ENCODE data around the gene PGAM5. TPM values are rescaled to one million over a fixed set of nuclear protein-coding genes. Genes with fewer than 3 reads are reported as not detected.

The PGAM5 gene
- polyA plus RNA-seq (2011; rRNA removed) (29.3 and 36.7 TPM in 2 replicates), polyA plus RNA-seq (2017; fragmentation: RNase III; extraction: RNeasy Plus Mini Kit Qiagen cat#74134 plus additional on column Dnase treatment) (49.5 to 53.4 TPM (median 51.3 TPM) in 3 replicates), polyA minus RNA-seq (2011; rRNA and poly(A)+ RNA removed) (97.5 and 139 TPM in 2 replicates)
- polyA plus RNA-seq (2012; cell fraction: cytosol; rRNA removed), result 62.8 and 89.2 TPM in 2 replicates
- polyA plus RNA-seq (2012; cell fraction: nucleus; rRNA removed), result 57.4 and 65.8 TPM in 2 replicates

DNA sequence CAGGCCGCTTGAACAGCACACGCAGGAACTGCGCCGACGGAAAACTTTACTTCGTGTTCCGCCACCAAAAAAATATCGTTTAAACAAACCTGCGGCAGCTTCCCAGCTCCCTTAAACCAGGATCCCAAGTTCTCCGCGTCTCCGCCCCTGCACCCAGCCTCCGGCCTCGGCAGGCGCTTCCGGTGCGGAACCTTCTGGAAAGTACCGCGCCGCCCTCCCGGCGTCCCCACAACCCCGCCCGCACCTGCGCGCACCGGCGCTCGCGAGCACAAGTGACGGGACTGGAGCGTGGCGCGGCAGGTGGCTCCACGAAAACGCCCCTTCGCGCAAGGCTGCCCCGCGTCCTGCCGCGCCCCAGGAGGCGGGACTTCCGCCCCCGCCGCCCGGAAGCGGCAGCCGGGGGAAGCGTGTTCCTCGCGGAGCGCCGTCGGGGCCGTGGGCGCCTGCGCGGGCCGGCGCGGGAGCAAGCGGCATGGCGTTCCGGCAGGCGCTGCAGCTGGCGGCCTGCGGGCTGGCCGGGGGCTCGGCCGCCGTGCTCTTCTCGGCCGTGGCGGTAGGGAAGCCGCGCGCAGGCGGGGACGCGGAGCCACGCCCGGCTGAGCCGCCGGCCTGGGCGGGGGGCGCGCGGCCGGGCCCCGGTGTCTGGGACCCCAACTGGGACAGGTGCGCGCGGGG, at the start of gene PGAM5:
Gene PGAM5 (plus strand): TSS at position 438 of the 675 bp plus-strand sequence. CDS start 35 bp downstream, at position 473.
- H3K4me2 ChIP-seq, result peak within 1 kb of the TSS; percentile 82
- H3K9me3 ChIP-seq, result peaks cover 9% of the 10 kb centered on the region; the same call in 2 of the 3 replicates
- ChIA-PET CTCF (interaction anchor here (0.7 to 1.5 kb wide), 2 partner anchors 9 to 78 kb away, joined by 3 read pairs; no protein-coding TSS in a partner anchor), POLR2A (interaction anchor here (1.1 kb wide), 1 partner anchor 9 kb away, joined by 3 read pairs; no protein-coding TSS in a partner anchor)
- ATAC-seq (peak; percentile 91 to 96), FAIRE-seq (no peak), DNase-seq (ENCODE audit: low read depth in 1 of 2, low spot score in 1 of 2) (peak; percentile 79 to 90)
- H3K4me1 ChIP-seq, result no peaks in the 10 kb centered on the region
- WGBS (ENCODE audit: missing lambda C conversion rate), result 1% methylated on average over 42 of the region's 94 CpGs
- peak within 1 kb of the TSS; percentile 93 for H3K4me3 ChIP-seq
- peak within 1 kb of the TSS; percentile 92 to 95 for H3K27ac ChIP-seq
- TF ChIP-seq HEYL (CRISPR knock-in tag; IDR thresholded peaks at IDR 0.05) (no peak), PHF8 (IDR thresholded peaks at IDR 0.05; ENCODE audit: borderline replicate concordance, low read depth) (peak; percentile 52; the same call in 1 of the 2 replicates), RCOR1 (IDR thresholded peaks at IDR 0.05; ENCODE audit: low read depth, low read length) (no peak), RARB (CRISPR knock-in tag; IDR thresholded peaks at IDR 0.05) (no peak), MAZ (IDR thresholded peaks at IDR 0.05; ENCODE audit: borderline replicate concordance, low read depth, low read length) (no peak), ZC3H11A (IDR thresholded peaks at IDR 0.05) (no peak), POLR2A (IDR thresholded peaks at IDR 0.05; ENCODE audit: low read length) (peak; percentile 96), HOXA7 (CRISPR knock-in tag; IDR thresholded peaks at IDR 0.05) (no peak), ZFP36 (IDR thresholded peaks at IDR 0.05; ENCODE audit: borderline replicate concordance, partially characterized antibody) (no peak), EP300 (IDR thresholded peaks at IDR 0.05) (no peak), SREBF2 (IDR thresholded peaks at IDR 0.05) (no peak), RFX5 (IDR thresholded peaks at IDR 0.05) (peak; percentile 49; the same call in 1 of the 2 replicates), GATA3 (IDR thresholded peaks at IDR 0.05; ENCODE audit: borderline replicate concordance) (peak; percentile 61; the same call in 1 of the 2 replicates), ZSCAN20 (CRISPR knock-in tag; IDR thresholded peaks at IDR 0.05) (no peak), KDM1A (IDR thresholded peaks at IDR 0.05; ENCODE audit: low read depth) (no peak), SMC3 (IDR thresholded peaks at IDR 0.05) (no peak), CHD2 (IDR thresholded peaks at IDR 0.05; ENCODE audit: low read length, partially characterized antibody) (peak; percentile 69), RAD21 (conservative IDR thresholded peaks at IDR 0.05 in 1 of 2, IDR thresholded peaks at IDR 0.05 in 1 of 2) (no peak), EHMT2 (IDR thresholded peaks at IDR 0.05; ENCODE audit: low read depth) (no peak), BHLHE40 (IDR thresholded peaks at IDR 0.05; ENCODE audit: low read depth, low read length) (no peak), CEBPB (IDR thresholded peaks at IDR 0.05) (no peak), HDAC2 (IDR thresholded peaks at IDR 0.05) (no peak), ESRRA (IDR thresholded peaks at IDR 0.05; ENCODE audit: borderline replicate concordance, low read length) (no peak), CHD4 (IDR thresholded peaks at IDR 0.05; ENCODE audit: borderline replicate concordance) (no peak), HOXB5 (CRISPR knock-in tag; IDR thresholded peaks at IDR 0.05) (no peak), TP53 (CRISPR knock-in tag; IDR thresholded peaks at IDR 0.05) (no peak), HOXB13 (CRISPR knock-in tag; IDR thresholded peaks at IDR 0.05; ENCODE audit: low read depth) (peak; percentile 28; the same call in 1 of the 2 replicates), JUNB (IDR thresholded peaks at IDR 0.05) (no peak), MAFK (IDR thresholded peaks at IDR 0.05; ENCODE audit: partially characterized antibody) (no peak), NR3C1 (IDR thresholded peaks at IDR 0.05) (no peak), JUN (IDR thresholded peaks at IDR 0.05) (peak; percentile 77 to 91)
- TF ChIP-seq, protein P1, sequence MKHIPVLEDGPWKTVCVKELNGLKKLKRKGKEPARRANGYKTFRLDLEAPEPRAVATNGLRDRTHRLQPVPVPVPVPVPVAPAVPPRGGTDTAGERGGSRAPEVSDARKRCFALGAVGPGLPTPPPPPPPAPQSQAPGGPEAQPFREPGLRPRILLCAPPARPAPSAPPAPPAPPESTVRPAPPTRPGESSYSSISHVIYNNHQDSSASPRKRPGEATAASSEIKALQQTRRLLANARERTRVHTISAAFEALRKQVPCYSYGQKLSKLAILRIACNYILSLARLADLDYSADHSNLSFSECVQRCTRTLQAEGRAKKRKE (CRISPR knock-in tag; IDR thresholded peaks at IDR 0.05; ENCODE audit: low read depth), result no peak
- TF ChIP-seq, protein P2, sequence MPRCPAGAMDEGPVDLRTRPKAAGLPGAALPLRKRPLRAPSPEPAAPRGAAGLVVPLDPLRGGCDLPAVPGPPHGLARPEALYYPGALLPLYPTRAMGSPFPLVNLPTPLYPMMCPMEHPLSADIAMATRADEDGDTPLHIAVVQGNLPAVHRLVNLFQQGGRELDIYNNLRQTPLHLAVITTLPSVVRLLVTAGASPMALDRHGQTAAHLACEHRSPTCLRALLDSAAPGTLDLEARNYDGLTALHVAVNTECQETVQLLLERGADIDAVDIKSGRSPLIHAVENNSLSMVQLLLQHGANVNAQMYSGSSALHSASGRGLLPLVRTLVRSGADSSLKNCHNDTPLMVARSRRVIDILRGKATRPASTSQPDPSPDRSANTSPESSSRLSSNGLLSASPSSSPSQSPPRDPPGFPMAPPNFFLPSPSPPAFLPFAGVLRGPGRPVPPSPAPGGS (IDR thresholded peaks at IDR 0.05), result peak; percentile 93
- TF ChIP-seq, protein P3, sequence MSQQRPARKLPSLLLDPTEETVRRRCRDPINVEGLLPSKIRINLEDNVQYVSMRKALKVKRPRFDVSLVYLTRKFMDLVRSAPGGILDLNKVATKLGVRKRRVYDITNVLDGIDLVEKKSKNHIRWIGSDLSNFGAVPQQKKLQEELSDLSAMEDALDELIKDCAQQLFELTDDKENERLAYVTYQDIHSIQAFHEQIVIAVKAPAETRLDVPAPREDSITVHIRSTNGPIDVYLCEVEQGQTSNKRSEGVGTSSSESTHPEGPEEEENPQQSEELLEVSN (IDR thresholded peaks at IDR 0.05; ENCODE audit: borderline replicate concordance, low read depth), result peak; percentile 96
- TF ChIP-seq, protein P4, sequence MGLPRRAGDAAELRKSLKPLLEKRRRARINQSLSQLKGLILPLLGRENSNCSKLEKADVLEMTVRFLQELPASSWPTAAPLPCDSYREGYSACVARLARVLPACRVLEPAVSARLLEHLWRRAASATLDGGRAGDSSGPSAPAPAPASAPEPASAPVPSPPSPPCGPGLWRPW (IDR thresholded peaks at IDR 0.05), result no peak
- TF ChIP-seq, protein P5, sequence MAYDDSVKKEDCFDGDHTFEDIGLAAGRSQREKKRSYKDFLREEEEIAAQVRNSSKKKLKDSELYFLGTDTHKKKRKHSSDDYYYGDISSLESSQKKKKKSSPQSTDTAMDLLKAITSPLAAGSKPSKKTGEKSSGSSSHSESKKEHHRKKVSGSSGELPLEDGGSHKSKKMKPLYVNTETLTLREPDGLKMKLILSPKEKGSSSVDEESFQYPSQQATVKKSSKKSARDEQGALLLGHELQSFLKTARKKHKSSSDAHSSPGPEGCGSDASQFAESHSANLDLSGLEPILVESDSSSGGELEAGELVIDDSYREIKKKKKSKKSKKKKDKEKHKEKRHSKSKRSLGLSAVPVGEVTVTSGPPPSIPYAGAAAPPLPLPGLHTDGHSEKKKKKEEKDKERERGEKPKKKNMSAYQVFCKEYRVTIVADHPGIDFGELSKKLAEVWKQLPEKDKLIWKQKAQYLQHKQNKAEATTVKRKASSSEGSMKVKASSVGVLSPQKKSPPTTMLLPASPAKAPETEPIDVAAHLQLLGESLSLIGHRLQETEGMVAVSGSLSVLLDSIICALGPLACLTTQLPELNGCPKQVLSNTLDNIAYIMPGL (CRISPR knock-in tag; IDR thresholded peaks at IDR 0.05; ENCODE audit: borderline replicate concordance), result no peak
- TF ChIP-seq, protein P6, sequence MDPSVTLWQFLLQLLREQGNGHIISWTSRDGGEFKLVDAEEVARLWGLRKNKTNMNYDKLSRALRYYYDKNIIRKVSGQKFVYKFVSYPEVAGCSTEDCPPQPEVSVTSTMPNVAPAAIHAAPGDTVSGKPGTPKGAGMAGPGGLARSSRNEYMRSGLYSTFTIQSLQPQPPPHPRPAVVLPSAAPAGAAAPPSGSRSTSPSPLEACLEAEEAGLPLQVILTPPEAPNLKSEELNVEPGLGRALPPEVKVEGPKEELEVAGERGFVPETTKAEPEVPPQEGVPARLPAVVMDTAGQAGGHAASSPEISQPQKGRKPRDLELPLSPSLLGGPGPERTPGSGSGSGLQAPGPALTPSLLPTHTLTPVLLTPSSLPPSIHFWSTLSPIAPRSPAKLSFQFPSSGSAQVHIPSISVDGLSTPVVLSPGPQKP (IDR thresholded peaks at IDR 0.05; ENCODE audit: low read depth, low read length), result no peak
